WI38 (cell line): Measurements from ENCODE around the gene PLCZ1.
"Not testable (repeated sequence)": the region's sequence is repeated elsewhere in the genome, so short reads cannot be mapped to it uniquely, and the experiment has no call there.

ENCODE experiments used
- H3K4me3 ChIP-seq: 2 replicates; pipeline ENCODE4 v1.5.1; 2011; ENCODE audit warnings: low read depth, mild to moderate bottlenecking, control low read depth, low read length
- TF ChIP-seq, protein P1 (sequence below): IDR thresholded peaks from 2 replicates; pipeline ENCODE4 v1.5.1; 2012; ENCODE audit warnings: low read depth, mild to moderate bottlenecking, control low read depth, low read length

Gene PLCZ1

DNA sequence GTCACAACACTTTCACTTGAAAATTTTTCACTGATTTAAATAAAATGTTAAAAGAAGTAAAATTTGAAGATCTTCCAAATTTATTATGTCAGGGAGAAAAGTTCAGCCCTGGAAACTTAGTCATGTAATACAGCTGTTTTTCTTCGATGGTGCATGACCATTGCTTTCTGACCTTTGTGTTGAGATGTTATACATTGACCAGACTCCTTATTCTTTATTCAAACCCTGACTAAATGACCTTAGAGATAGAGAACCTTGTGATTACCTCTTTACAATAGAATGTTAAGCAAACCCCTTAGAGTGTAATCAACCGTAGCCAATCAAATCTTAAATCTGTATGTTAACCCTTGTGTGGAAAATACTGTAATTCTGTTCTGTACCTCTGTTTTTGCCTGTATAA is 34.5 kb downstream of the PLCZ1 start:
- TF ChIP-seq, protein P1, sequence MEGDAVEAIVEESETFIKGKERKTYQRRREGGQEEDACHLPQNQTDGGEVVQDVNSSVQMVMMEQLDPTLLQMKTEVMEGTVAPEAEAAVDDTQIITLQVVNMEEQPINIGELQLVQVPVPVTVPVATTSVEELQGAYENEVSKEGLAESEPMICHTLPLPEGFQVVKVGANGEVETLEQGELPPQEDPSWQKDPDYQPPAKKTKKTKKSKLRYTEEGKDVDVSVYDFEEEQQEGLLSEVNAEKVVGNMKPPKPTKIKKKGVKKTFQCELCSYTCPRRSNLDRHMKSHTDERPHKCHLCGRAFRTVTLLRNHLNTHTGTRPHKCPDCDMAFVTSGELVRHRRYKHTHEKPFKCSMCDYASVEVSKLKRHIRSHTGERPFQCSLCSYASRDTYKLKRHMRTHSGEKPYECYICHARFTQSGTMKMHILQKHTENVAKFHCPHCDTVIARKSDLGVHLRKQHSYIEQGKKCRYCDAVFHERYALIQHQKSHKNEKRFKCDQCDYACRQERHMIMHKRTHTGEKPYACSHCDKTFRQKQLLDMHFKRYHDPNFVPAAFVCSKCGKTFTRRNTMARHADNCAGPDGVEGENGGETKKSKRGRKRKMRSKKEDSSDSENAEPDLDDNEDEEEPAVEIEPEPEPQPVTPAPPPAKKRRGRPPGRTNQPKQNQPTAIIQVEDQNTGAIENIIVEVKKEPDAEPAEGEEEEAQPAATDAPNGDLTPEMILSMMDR, result no peak
- no peak overlapping the region for H3K4me3 ChIP-seq

DNA sequence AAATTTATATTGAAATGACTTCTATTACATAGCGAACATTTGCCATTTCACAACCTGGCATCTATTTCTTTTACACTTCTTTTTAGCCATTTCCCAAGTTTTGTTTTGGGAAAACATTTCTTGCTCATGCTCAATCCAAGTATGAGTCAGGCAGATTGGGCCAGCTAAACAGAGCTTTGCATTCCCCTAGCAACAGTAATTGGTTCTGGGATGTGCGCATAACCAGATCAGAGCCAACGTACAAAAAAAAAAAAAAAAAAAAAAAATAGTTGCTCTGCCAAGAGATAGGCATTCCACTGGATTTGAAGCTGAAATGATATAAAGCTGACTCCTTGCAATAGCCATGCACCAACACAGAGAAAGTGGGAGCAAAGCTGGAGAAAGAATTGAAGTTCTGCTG is 37.5 kb downstream of the PLCZ1 start:
- no peak overlapping the region for H3K4me3 ChIP-seq
- TF ChIP-seq, protein P1, result no peak

DNA sequence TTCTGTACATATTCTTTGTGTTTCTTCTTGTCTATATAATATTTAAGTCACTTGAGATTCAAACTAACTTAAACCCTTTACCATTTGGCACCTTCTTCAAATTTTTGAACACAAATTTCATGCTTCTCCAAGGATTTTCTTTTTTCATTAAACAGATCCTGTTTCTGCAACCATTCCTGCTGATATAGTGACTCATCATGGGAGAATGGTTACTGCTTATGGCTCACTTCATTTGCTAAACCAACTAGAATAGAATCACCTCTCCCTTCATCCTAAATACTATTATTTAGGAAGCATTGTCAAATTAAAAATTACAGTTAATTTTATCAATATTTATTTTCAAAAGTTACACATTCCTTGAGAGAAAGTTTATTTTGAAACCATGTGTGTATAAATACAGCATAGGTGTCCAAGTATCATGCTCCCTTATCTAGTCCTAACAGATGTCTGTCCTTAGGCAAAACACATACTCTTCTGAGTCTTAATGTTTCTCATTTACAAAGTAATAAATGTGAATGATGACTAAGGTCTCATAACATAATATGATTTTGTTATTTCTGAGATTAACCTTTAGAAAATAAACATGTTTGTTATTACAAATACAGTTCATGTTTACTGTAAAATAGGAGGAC is 40.7 kb downstream of the PLCZ1 start:
- no peak overlapping the region for H3K4me3 ChIP-seq
- TF ChIP-seq, protein P1, result no peak

DNA sequence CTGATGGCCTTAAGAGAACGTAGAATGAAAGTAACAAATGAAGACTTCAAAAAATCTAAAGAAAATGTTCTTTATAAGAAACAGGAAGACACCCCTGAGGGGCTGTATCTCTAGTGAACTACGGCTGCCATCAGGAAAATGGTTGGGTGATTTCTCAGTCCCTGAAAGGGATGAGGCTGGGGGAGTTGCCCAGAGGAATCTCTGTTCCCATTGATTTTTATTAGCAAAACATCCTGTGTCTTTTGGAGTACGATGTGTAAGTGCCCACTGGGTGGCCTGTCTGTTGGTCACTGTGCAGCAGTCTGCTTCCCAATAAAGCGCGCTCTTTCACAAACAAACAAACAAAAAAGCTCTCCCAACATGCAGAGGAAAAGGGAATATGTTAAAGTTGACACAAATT is 43.8 kb downstream of the PLCZ1 start:
- H3K4me3 ChIP-seq, result not testable (repeated sequence)

DNA sequence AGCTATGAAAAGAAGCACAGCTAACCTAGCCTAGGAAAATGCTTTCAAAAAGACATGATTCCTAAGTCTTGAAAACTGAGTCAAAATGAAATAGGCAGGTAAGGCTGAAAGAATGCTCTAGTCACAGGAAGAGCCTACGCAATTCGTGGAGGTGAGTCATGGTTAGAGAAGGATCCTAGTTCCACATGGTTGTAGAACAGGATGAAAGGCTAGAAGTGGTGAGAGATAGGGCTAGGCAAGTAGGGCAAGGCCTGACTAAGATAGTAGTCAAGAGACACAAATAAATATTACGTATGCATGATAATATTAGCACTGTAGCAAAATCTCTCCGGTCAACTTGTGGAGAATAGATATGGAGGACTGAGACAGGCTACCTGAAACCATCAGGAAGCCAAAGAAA is 47.2 kb downstream of the PLCZ1 start:
- no peak overlapping the region for H3K4me3 ChIP-seq

DNA sequence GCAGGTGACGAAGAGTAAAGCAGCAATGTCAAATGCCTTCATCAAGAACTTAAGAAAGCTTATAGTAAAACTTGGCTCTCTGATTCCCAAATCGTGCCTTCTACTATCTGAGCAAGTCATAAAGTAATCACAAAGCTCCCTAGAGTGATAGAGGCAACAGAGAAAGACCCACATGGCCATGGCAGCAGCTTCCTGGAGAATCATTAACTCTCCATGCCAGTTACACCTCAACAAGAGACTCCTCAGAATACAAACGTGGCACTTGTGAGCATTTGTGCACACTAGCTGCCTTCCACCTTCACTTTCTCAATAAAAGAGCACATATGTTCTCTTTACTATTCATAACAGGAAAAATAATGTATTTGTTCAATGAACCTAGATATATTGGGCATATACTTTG is 48.0 kb downstream of the PLCZ1 start:
- TF ChIP-seq, protein P1, result no peak
- no peak overlapping the region for H3K4me3 ChIP-seq

More for the DNA sequence above, 47.2 kb downstream of the PLCZ1 start:
- TF ChIP-seq, protein P1, result no peak

DNA sequence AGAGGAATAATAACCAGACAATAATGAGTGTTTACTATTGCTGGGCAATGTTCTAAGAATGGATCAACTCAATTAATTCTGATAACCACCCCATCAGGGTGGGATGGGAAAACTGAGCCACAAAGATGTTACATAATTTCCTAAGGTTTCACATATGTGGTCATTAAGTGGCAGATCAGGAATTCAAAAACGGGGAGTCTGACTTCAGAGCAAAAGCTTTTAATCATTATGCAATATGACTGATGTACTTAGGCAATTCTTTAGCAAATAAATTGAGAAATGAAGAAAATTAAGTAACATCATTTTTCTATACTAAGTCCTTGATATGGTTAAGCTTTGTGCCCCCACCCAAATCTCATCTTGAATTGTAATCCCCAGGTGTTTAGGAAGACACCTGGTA is 53.4 kb downstream of the PLCZ1 start:
- TF ChIP-seq, protein P1, result no peak
- no peak overlapping the region for H3K4me3 ChIP-seq
